Measurements from ENCODE around the gene AAMP. TPM values are rescaled to one million over a fixed set of nuclear protein-coding genes. Genes with fewer than 3 reads are reported as not detected.

The AAMP gene
- total RNA-seq, 4 donors from 2014 or later = 104 to 169 (median 144) TPM

DNA sequence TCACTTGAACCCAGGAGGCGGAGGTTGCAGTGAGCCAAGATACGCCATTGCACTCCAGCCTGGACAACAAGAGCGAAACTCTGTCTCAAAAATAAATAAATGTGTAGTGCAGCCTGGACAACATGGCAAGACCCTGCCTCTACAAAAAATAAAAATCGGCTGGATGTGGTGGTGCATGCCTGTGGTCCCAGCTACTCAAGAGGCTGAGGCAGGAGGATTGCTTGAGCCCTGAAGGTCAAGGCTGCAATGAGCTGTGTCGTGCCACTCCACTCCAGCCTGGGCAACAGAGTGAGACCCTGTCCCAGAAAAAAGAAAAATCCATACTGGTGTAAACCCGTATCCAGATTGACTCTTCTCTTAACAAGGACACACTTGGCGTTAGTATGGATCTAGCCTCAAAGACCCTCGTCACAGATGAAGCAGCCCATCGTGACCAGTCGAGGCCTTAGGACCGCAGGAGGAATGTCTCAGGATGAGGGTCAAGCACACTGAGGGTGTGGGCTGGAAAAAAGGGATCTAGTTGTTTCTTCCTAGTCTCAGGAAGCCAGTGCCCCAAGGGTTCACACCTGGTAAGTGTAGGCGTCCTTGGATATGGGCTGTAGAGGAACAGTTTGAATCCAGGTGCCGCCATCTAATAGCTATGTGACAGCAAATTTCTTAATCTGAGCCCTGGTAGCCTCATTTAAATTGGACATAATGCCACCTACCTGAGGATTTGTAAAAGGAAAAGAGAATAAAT lies 13.2 kb downstream of the AAMP start:
- TF ChIP-seq EP300 (IDR thresholded peaks at IDR 0.05) = no peak
- TF ChIP-seq POLR2AphosphoS5 (IDR thresholded peaks at IDR 0.05) = no peak
- TF ChIP-seq, protein P1, sequence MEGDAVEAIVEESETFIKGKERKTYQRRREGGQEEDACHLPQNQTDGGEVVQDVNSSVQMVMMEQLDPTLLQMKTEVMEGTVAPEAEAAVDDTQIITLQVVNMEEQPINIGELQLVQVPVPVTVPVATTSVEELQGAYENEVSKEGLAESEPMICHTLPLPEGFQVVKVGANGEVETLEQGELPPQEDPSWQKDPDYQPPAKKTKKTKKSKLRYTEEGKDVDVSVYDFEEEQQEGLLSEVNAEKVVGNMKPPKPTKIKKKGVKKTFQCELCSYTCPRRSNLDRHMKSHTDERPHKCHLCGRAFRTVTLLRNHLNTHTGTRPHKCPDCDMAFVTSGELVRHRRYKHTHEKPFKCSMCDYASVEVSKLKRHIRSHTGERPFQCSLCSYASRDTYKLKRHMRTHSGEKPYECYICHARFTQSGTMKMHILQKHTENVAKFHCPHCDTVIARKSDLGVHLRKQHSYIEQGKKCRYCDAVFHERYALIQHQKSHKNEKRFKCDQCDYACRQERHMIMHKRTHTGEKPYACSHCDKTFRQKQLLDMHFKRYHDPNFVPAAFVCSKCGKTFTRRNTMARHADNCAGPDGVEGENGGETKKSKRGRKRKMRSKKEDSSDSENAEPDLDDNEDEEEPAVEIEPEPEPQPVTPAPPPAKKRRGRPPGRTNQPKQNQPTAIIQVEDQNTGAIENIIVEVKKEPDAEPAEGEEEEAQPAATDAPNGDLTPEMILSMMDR (IDR thresholded peaks at IDR 0.05) = no peak
- TF ChIP-seq POLR2A (IDR thresholded peaks at IDR 0.05; ENCODE audit: low read depth) = no peak
- Histone ChIP-seq H3K27ac (replicated peaks in 1 of 4) (peak overlapping the region in 3 of 4 donors; percentile 11 to 82 (median 16)), H3K9me3 (no peaks in the 10 kb centered on the region), H3K36me3 (peaks cover 28 to 55% (median 51%) of the 10 kb centered on the region in 4 donors), H3K27me3 (no peaks in the 10 kb centered on the region), H3K4me1 (peaks cover 43 to 51% (median 46%) of the 10 kb centered on the region in 4 donors), H3K4me3 (no peak overlapping the region)
- no peak for DNase-seq (ENCODE audit: extremely low spot score)
- intact Hi-C loops (cut with DNase I) = loop anchor here (5.0 kb wide), 1 partner anchor 69 kb away; no protein-coding TSS in a partner anchor
- 92% methylated on average over 13 of the region's 13 CpGs for WGBS

DNA sequence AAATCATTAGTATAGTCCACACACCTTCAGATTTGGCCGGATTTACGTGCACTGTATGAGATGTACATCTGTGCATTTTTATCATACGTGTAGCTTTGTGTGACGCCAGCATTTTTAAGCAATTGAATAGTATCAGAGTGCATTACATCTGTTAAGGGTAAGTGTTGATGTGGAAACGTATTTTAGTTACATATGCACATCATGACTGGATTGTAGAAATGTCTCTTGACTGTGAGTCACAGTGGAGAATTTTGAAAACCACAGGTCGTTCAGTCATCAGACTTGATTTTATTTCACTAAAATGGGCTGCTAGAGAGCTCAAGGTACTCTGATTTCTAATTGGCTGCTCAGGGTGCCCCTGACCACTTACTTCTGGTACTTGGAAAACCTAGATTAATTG lies 14.5 kb downstream of the AAMP start:
- WGBS = 82% methylated on average over 6 of the region's 6 CpGs
- Histone ChIP-seq H3K4me3 (no peak overlapping the region), H3K4me1 (peaks cover 30 to 37% (median 32%) of the 10 kb centered on the region in 4 donors), H3K27me3 (no peaks in the 10 kb centered on the region), H3K36me3 (peaks cover 41 to 69% (median 64%) of the 10 kb centered on the region in 4 donors), H3K9me3 (no peaks in the 10 kb centered on the region), H3K27ac (replicated peaks in 1 of 4) (no peak overlapping the region)
- DNase-seq (ENCODE audit: extremely low spot score) = no peak
- TF ChIP-seq POLR2AphosphoS5 (IDR thresholded peaks at IDR 0.05) (no peak), POLR2A (IDR thresholded peaks at IDR 0.05; ENCODE audit: low read depth) (no peak), EP300 (IDR thresholded peaks at IDR 0.05) (no peak)
- TF ChIP-seq, protein P1 (IDR thresholded peaks at IDR 0.05) = no peak
- intact Hi-C loops (cut with DNase I) = loop anchor here (5.0 kb wide), 1 partner anchor 68 kb away; no protein-coding TSS in a partner anchor

GRCh38 chr2:218253232-218253625 lies 16.7 kb downstream of the AAMP start:
- no peak for DNase-seq (ENCODE audit: extremely low spot score)
- WGBS = 79% methylated on average over 5 of the region's 5 CpGs
- H3K36me3 ChIP-seq = peaks cover 63 to 91% (median 87%) of the 10 kb centered on the region in 4 donors
- no peaks in the 10 kb centered on the region for H3K27me3 ChIP-seq
- intact Hi-C loops (cut with DNase I) = no loop called here
- H3K9me3 ChIP-seq = no peaks in the 10 kb centered on the region
- H3K4me1 ChIP-seq = peaks cover 8 to 15% (median 10%) of the 10 kb centered on the region in 4 donors
- TF ChIP-seq POLR2A (IDR thresholded peaks at IDR 0.05; ENCODE audit: low read depth) (no peak), POLR2AphosphoS5 (IDR thresholded peaks at IDR 0.05) (no peak), EP300 (IDR thresholded peaks at IDR 0.05) (no peak)
- TF ChIP-seq, protein P1 (IDR thresholded peaks at IDR 0.05) = no peak
- H3K4me3 ChIP-seq = no peak overlapping the region
- no peak overlapping the region for H3K27ac ChIP-seq (replicated peaks in 1 of 4)

DNA sequence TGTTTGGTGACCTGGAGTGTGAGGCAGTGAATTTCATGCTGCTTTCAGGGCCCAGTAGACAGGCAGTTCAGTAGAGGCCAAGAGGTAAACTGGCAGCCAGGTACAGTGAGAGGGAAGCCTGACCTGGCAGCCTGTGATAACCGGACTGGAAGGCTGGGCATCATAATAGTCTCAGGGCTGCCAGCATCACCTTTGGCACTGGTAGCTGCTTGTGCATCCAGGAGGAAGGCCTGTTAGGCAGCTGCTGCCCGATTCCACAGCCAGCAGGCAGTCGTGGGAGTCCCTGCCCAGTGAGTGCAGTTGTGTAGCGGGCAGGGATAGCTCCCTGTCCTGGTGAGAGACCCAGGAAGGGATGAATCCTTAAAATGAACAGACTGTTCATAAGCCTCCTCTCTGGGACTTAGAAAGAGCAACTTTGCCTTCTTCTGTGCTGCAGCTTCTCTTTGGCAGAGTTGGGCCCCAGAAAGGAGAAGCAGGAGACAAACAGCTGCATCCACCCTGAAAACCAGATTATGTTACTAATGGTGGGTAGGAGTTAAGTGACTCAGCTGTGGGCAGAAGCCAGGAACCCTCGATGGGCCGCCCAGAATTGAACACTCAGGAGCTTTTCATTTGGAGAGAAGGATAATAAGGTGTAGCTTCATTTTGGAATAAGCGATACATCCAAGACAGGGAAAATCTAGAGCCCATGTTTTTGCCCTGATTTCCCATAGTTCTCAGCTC lies 17.3 kb downstream of the AAMP start:
- DNase-seq (ENCODE audit: extremely low spot score) = no peak
- H3K36me3 ChIP-seq = peaks cover 69 to 96% (median 92%) of the 10 kb centered on the region in 4 donors
- 66% methylated on average over 6 of the region's 7 CpGs for WGBS
- intact Hi-C loops (cut with DNase I) = no loop called here
- no peaks in the 10 kb centered on the region for H3K27me3 ChIP-seq
- no peaks in the 10 kb centered on the region for H3K9me3 ChIP-seq
- peaks cover 5 to 9% (median 7%) of the 10 kb centered on the region in 4 donors for H3K4me1 ChIP-seq
- H3K27ac ChIP-seq (replicated peaks in 1 of 4) = no peak overlapping the region
- no peak overlapping the region for H3K4me3 ChIP-seq
- TF ChIP-seq, protein P1 (IDR thresholded peaks at IDR 0.05) = no peak
- no peak for TF ChIP-seq EP300 (IDR thresholded peaks at IDR 0.05)
- TF ChIP-seq POLR2AphosphoS5 (IDR thresholded peaks at IDR 0.05) = no peak
- no peak for TF ChIP-seq POLR2A (IDR thresholded peaks at IDR 0.05; ENCODE audit: low read depth)

Measured in esophagus muscularis mucosa (tissue), 4 donors.